ENCODE results near the gene LMBR1.

Gene LMBR1

GRCh38 chr7:156791241-156791640 is 101.7 kb downstream of the LMBR1 start:
- FAIRE-seq = no peak

GRCh38 chr7:156790264-156790663 is 102.7 kb downstream of the LMBR1 start:
- FAIRE-seq = no peak

- no peak for FAIRE-seq
Observed at GRCh38 chr7:156785998-156786543, 106.9 kb downstream of the LMBR1 start.

GRCh38 chr7:156783864-156784263 is 109.1 kb downstream of the LMBR1 start:
- FAIRE-seq = no peak

GRCh38 chr7:156781972-156782371 is 111.0 kb downstream of the LMBR1 start:
- no peak for FAIRE-seq

GRCh38 chr7:156780724-156781455 is 112.1 kb downstream of the LMBR1 start:
- no peak for FAIRE-seq

GRCh38 chr7:156778668-156779067 is 114.3 kb downstream of the LMBR1 start:
- no peak for FAIRE-seq

- FAIRE-seq = no peak
Observed at GRCh38 chr7:156778201-156778600, 114.8 kb downstream of the LMBR1 start.

- FAIRE-seq = no peak
Observed at GRCh38 chr7:156777364-156778069, 115.5 kb downstream of the LMBR1 start.

GRCh38 chr7:156776527-156776926 is 116.5 kb downstream of the LMBR1 start:
- FAIRE-seq = no peak

GRCh38 chr7:156773966-156774365 is 119.0 kb downstream of the LMBR1 start:
- FAIRE-seq = no peak

GRCh38 chr7:156772725-156773124 is 120.3 kb downstream of the LMBR1 start:
- no peak for FAIRE-seq

- no peak for FAIRE-seq
Observed at GRCh38 chr7:156768698-156769472, 124.1 kb downstream of the LMBR1 start.

- no peak for FAIRE-seq
Observed at GRCh38 chr7:156766666-156767065, 126.3 kb downstream of the LMBR1 start.

- no peak for FAIRE-seq
Observed at GRCh38 chr7:156765901-156766656, 126.9 kb downstream of the LMBR1 start.

GRCh38 chr7:156764766-156765165 is 128.2 kb downstream of the LMBR1 start:
- FAIRE-seq = no peak

GRCh38 chr7:156764016-156764669 is 128.8 kb downstream of the LMBR1 start:
- FAIRE-seq = peak; percentile 24

GRCh38 chr7:156759579-156760202 is 133.3 kb downstream of the LMBR1 start:
- no peak for FAIRE-seq

- no peak for FAIRE-seq
Observed at GRCh38 chr7:156759143-156759542, 133.8 kb downstream of the LMBR1 start.

GRCh38 chr7:156754201-156754600 is 138.8 kb downstream of the LMBR1 start:
- no peak for FAIRE-seq

- no peak for FAIRE-seq
Observed at GRCh38 chr7:156753630-156754029, 139.4 kb downstream of the LMBR1 start.

- FAIRE-seq = no peak
Observed at GRCh38 chr7:156753229-156753560, 139.8 kb downstream of the LMBR1 start.

All from colon (tissue), 2 donors.